ENCODE measurements around the gene SPDEF. TPM values are rescaled to one million over a fixed set of nuclear protein-coding genes. Genes with fewer than 3 reads are reported as not detected.

SPDEF gene
- total and polyA plus RNA-seq, 2 donors from 2014 or later = 0.19 TPM; not detected in 1

GRCh38 chr6:34535646-34536045 lies 20.5 kb downstream of the SPDEF start:
- Histone ChIP-seq H3K36me3 (ENCODE audit: control insufficient read depth in 2 of 3, insufficient read depth in 3 of 3, low read length in 3 of 3) (no peaks in the 10 kb centered on the region), H3K27me3 (ENCODE audit: control insufficient read depth, insufficient read depth, low read length) (no peaks in the 10 kb centered on the region), H3K4me3 (ENCODE audit: low read length in 3 of 3) (no peak overlapping the region), H3K27ac (ENCODE audit: low read depth in 2 of 2, low read length in 2 of 2) (no peak overlapping the region), H3K9me3 (ENCODE audit: control insufficient read depth in 2 of 3, insufficient read depth in 1 of 3, low read length in 3 of 3) (no peaks in the 10 kb centered on the region), H3K4me1 (ENCODE audit: control insufficient read depth in 2 of 3, insufficient read depth in 2 of 3, low read depth in 1 of 3, low read length in 3 of 3) (no peaks in the 10 kb centered on the region), H3K9ac (ENCODE audit: low read length in 3 of 3) (no peak overlapping the region)
- DNase-seq (peak in 1 of 5 donors; percentile 63), FAIRE-seq (no peak)
- intact Hi-C loops (cut with DNase I) = no loop called here
- TF ChIP-seq, protein P1, sequence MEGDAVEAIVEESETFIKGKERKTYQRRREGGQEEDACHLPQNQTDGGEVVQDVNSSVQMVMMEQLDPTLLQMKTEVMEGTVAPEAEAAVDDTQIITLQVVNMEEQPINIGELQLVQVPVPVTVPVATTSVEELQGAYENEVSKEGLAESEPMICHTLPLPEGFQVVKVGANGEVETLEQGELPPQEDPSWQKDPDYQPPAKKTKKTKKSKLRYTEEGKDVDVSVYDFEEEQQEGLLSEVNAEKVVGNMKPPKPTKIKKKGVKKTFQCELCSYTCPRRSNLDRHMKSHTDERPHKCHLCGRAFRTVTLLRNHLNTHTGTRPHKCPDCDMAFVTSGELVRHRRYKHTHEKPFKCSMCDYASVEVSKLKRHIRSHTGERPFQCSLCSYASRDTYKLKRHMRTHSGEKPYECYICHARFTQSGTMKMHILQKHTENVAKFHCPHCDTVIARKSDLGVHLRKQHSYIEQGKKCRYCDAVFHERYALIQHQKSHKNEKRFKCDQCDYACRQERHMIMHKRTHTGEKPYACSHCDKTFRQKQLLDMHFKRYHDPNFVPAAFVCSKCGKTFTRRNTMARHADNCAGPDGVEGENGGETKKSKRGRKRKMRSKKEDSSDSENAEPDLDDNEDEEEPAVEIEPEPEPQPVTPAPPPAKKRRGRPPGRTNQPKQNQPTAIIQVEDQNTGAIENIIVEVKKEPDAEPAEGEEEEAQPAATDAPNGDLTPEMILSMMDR (IDR thresholded peaks at IDR 0.05; ENCODE audit: borderline replicate concordance, extremely low read depth, insufficient read depth) = no peak

GRCh38 chr6:34535199-34535598 lies 20.9 kb downstream of the SPDEF start:
- H3K27me3 ChIP-seq (ENCODE audit: control insufficient read depth, insufficient read depth, low read length) = no peaks in the 10 kb centered on the region
- no peak overlapping the region for H3K4me3 ChIP-seq (ENCODE audit: low read length in 3 of 3)
- no peak overlapping the region for H3K9ac ChIP-seq (ENCODE audit: low read length in 3 of 3)
- TF ChIP-seq, protein P1 (IDR thresholded peaks at IDR 0.05; ENCODE audit: borderline replicate concordance, extremely low read depth, insufficient read depth) = no peak
- H3K36me3 ChIP-seq (ENCODE audit: control insufficient read depth in 2 of 3, insufficient read depth in 3 of 3, low read length in 3 of 3) = no peaks in the 10 kb centered on the region
- no peak overlapping the region for H3K27ac ChIP-seq (ENCODE audit: low read depth in 2 of 2, low read length in 2 of 2)
- FAIRE-seq (no peak), DNase-seq (peak in 1 of 5 donors; percentile 60)
- intact Hi-C loops (cut with DNase I) = no loop called here
- no peaks in the 10 kb centered on the region for H3K9me3 ChIP-seq (ENCODE audit: control insufficient read depth in 2 of 3, insufficient read depth in 1 of 3, low read length in 3 of 3)
- no peaks in the 10 kb centered on the region for H3K4me1 ChIP-seq (ENCODE audit: control insufficient read depth in 2 of 3, insufficient read depth in 2 of 3, low read depth in 1 of 3, low read length in 3 of 3)

DNA sequence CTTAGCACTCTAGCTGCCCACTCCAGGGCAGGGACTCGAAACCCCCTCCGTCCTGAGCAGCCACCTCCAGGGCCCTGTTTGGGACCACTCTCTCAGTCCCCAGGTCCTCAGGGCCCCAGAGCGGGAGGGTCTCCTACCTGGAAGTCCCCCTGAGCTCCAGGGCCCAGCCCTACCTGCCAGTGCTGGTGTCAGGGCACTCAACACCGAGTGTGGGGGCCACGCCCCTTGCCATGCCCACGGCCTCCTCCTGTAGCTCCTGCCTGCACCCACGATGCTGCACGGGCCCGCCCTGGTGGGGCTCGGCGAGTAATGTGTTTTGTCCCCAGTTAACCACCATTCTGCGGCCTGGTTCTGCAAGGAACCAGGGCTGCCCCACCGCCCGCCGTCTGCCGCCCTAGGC lies 21.5 kb downstream of the SPDEF start:
- H3K27me3 ChIP-seq (ENCODE audit: control insufficient read depth, insufficient read depth, low read length) = no peaks in the 10 kb centered on the region
- H3K9ac ChIP-seq (ENCODE audit: low read length in 3 of 3) = no peak overlapping the region
- no peak overlapping the region for H3K27ac ChIP-seq (ENCODE audit: low read depth in 2 of 2, low read length in 2 of 2)
- TF ChIP-seq, protein P1 (IDR thresholded peaks at IDR 0.05; ENCODE audit: borderline replicate concordance, extremely low read depth, insufficient read depth) = no peak
- H3K4me3 ChIP-seq (ENCODE audit: low read length in 3 of 3) = no peak overlapping the region
- FAIRE-seq = no peak
- DNase-seq = peak in 1 of 5 donors; percentile 64
- H3K36me3 ChIP-seq (ENCODE audit: control insufficient read depth in 2 of 3, insufficient read depth in 3 of 3, low read length in 3 of 3) = no peaks in the 10 kb centered on the region
- no peaks in the 10 kb centered on the region for H3K4me1 ChIP-seq (ENCODE audit: control insufficient read depth in 2 of 3, insufficient read depth in 2 of 3, low read depth in 1 of 3, low read length in 3 of 3)
- intact Hi-C loops (cut with DNase I) = no loop called here
- H3K9me3 ChIP-seq (ENCODE audit: control insufficient read depth in 2 of 3, insufficient read depth in 1 of 3, low read length in 3 of 3) = no peaks in the 10 kb centered on the region

DNA sequence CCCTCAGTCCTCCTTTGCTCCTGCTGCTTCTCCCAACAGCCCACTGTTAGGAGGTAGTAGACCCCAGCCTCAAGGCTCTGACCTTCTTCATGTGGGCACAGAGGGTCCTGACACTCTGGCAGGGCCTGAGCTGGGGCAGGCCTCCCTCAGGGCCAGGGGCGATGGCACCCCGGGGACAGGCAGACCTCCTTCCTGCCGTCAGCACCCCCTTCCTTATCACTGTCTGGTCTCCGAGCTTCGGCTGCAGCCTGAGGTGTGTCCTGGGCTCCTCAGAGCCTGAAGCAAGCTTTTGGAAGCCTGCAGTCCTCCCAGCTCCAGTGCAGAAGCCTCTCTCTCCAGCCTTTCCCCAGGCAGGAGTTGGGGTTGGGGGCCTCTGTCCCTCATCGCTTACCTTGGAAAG lies 22.0 kb downstream of the SPDEF start:
- DNase-seq = peak in 1 of 5 donors; percentile 63
- H3K9ac ChIP-seq (ENCODE audit: low read length in 3 of 3) = no peak overlapping the region
- H3K4me3 ChIP-seq (ENCODE audit: low read length in 3 of 3) = no peak overlapping the region
- H3K4me1 ChIP-seq (ENCODE audit: control insufficient read depth in 2 of 3, insufficient read depth in 2 of 3, low read depth in 1 of 3, low read length in 3 of 3) = no peaks in the 10 kb centered on the region
- no peak for FAIRE-seq
- intact Hi-C loops (cut with DNase I) = no loop called here
- H3K9me3 ChIP-seq (ENCODE audit: control insufficient read depth in 2 of 3, insufficient read depth in 1 of 3, low read length in 3 of 3) = no peaks in the 10 kb centered on the region
- no peaks in the 10 kb centered on the region for H3K27me3 ChIP-seq (ENCODE audit: control insufficient read depth, insufficient read depth, low read length)
- no peaks in the 10 kb centered on the region for H3K36me3 ChIP-seq (ENCODE audit: control insufficient read depth in 2 of 3, insufficient read depth in 3 of 3, low read length in 3 of 3)
- H3K27ac ChIP-seq (ENCODE audit: low read depth in 2 of 2, low read length in 2 of 2) = no peak overlapping the region
- TF ChIP-seq, protein P1 (IDR thresholded peaks at IDR 0.05; ENCODE audit: borderline replicate concordance, extremely low read depth, insufficient read depth) = no peak

Data from kidney (tissue), 14 donors.